IPS-18c (cell line): Measurements from ENCODE around the gene UGT3A2.
"Not testable (repeated sequence)": the region's sequence is repeated elsewhere in the genome, so short reads cannot be mapped to it uniquely, and the experiment has no call there.

Experiments used
- H3K4me3 ChIP-seq: 2 replicates; pipeline ENCODE4 v1.7.0; 2013; ENCODE audit warnings: low read depth, mild to moderate bottlenecking, low read length, moderate library complexity; ENCODE audit not compliant: insufficient read depth
- H3K9me3 ChIP-seq: one replicate; pipeline ENCODE4 v1.6.1; 2013; ENCODE audit warnings: mild to moderate bottlenecking, low read length, moderate library complexity; ENCODE audit not compliant: control insufficient read depth, insufficient read depth

Gene UGT3A2

GRCh38 chr5:36058776-36059175 lies 7.9 kb downstream of the UGT3A2 start:
- Histone ChIP-seq H3K9me3 (no peaks in the 10 kb centered on the region), H3K4me3 (no peak overlapping the region)

- no peak overlapping the region for H3K4me3 ChIP-seq
- no peaks in the 10 kb centered on the region for H3K9me3 ChIP-seq
Observed at GRCh38 chr5:36057386-36057785, 9.3 kb downstream of the UGT3A2 start.

GRCh38 chr5:36056422-36056821 lies 10.3 kb downstream of the UGT3A2 start:
- H3K9me3 ChIP-seq: no peaks in the 10 kb centered on the region
- no peak overlapping the region for H3K4me3 ChIP-seq

GRCh38 chr5:36055984-36056383 lies 10.7 kb downstream of the UGT3A2 start:
- Histone ChIP-seq H3K4me3 (no peak overlapping the region), H3K9me3 (no peaks in the 10 kb centered on the region)

- H3K4me3 ChIP-seq: no peak overlapping the region
- H3K9me3 ChIP-seq: no peaks in the 10 kb centered on the region
Observed at GRCh38 chr5:36054647-36055046, 12.0 kb downstream of the UGT3A2 start.

- Histone ChIP-seq H3K9me3 (no peaks in the 10 kb centered on the region), H3K4me3 (no peak overlapping the region)
Observed at GRCh38 chr5:36052538-36052937, 14.1 kb downstream of the UGT3A2 start.

GRCh38 chr5:36049949-36050348 lies 16.7 kb downstream of the UGT3A2 start:
- no peak overlapping the region for H3K4me3 ChIP-seq
- no peaks in the 10 kb centered on the region for H3K9me3 ChIP-seq

- Histone ChIP-seq H3K4me3 (no peak overlapping the region), H3K9me3 (no peaks in the 10 kb centered on the region)
Observed at GRCh38 chr5:36047384-36048160, 19.1 kb downstream of the UGT3A2 start.

- no peaks in the 10 kb centered on the region for H3K9me3 ChIP-seq
Observed at GRCh38 chr5:36045895-36046294, 20.8 kb downstream of the UGT3A2 start.

GRCh38 chr5:36041537-36041845 lies 25.2 kb downstream of the UGT3A2 start:
- Histone ChIP-seq H3K4me3 (no peak overlapping the region), H3K9me3 (no peaks in the 10 kb centered on the region)

More at GRCh38 chr5:36045895-36046294, 20.8 kb downstream of the UGT3A2 start:
- H3K4me3 ChIP-seq: no peak overlapping the region

GRCh38 chr5:36040651-36041536 lies 25.8 kb downstream of the UGT3A2 start:
- no peaks in the 10 kb centered on the region for H3K9me3 ChIP-seq
- no peak overlapping the region for H3K4me3 ChIP-seq

- no peaks in the 10 kb centered on the region for H3K9me3 ChIP-seq
Observed at GRCh38 chr5:36035696-36036095, 31.0 kb downstream of the UGT3A2 start.

GRCh38 chr5:36034536-36035134 lies 32.0 kb downstream of the UGT3A2 start:
- H3K4me3 ChIP-seq, H3K9me3 ChIP-seq: not testable (repeated sequence)

More at GRCh38 chr5:36035696-36036095, 31.0 kb downstream of the UGT3A2 start:
- no peak overlapping the region for H3K4me3 ChIP-seq

- Histone ChIP-seq H3K4me3 (no peak overlapping the region), H3K9me3 (no peaks in the 10 kb centered on the region)
Observed at GRCh38 chr5:36033486-36033885, 33.2 kb downstream of the UGT3A2 start.

GRCh38 chr5:36033047-36033446 lies 33.6 kb downstream of the UGT3A2 start:
- H3K9me3 ChIP-seq: no peaks in the 10 kb centered on the region
- no peak overlapping the region for H3K4me3 ChIP-seq

GRCh38 chr5:36031223-36031622 lies 35.5 kb downstream of the UGT3A2 start:
- peaks cover 3% of the 10 kb centered on the region for H3K9me3 ChIP-seq
- H3K4me3 ChIP-seq: no peak overlapping the region

GRCh38 chr5:36029914-36030313 lies 36.8 kb downstream of the UGT3A2 start:
- H3K4me3 ChIP-seq: no peak overlapping the region
- H3K9me3 ChIP-seq: peaks cover 3% of the 10 kb centered on the region
